H1 (cell line): Measurements from ENCODE around the gene MAN2C1. TPM values are rescaled to one million over a fixed set of nuclear protein-coding genes. Genes with fewer than 3 reads are reported as not detected.

Source experiments
- CTCF ChIA-PET: fragments of 300-600 bp; sonication (Branson Sonifier 250); formaldehyde crosslinking; loops from one replicate; lab custom pipeline; 2021; ENCODE audit not compliant: partially characterized antibody; lab: Charles Lee
- POLR2A ChIA-PET: fragments of 300-600 bp; sonication (Branson Sonifier 250); formaldehyde crosslinking; loops from one replicate; lab custom pipeline; 2021; ENCODE audit warnings: inconsistent platforms; ENCODE audit not compliant: partially characterized antibody; lab: Charles Lee
- DNase-seq, 2 experiments: peaks; one replicate each; pipeline versions ENCODE4 v3.0.0 to v3.0.0-alpha.2; 2010 to 2022; ENCODE audit warnings: low spot score in 2 of 2, low read depth in 1 of 2, mixed read lengths in 1 of 2
- FAIRE-seq: peaks from 2 replicates; lab custom pipeline; 2011; peaks lifted over from hg19 to GRCh38; lab: Jason Lieb, UNC
- H2AFZ ChIP-seq: 2 replicates; pipeline ENCODE4 v1.8.1; 2012; ENCODE audit warnings: low read length, inconsistent platforms
- H2AK5ac ChIP-seq: 2 replicates; pipeline ENCODE4 v1.6.1; 2013; ENCODE audit warnings: low read depth, low read length
- H2BK120ac ChIP-seq: replicated peaks from 2 replicates; pipeline ENCODE3; 2013; ENCODE audit warnings: low read depth, low read length, inconsistent platforms
- H2BK12ac ChIP-seq: 2 replicates; pipeline ENCODE4 v1.6.1; 2013; ENCODE audit warnings: low read depth, low read length
- H2BK15ac ChIP-seq: 2 replicates; pipeline ENCODE4 v1.6.1; 2013; ENCODE audit warnings: low read length
- H2BK20ac ChIP-seq: 2 replicates; pipeline ENCODE4 v1.6.1; 2013; ENCODE audit warnings: low read length
- H2BK5ac ChIP-seq: 2 replicates; pipeline ENCODE4 v1.6.1; 2013; ENCODE audit warnings: low read depth, low read length
- H3K14ac ChIP-seq: 2 replicates; pipeline ENCODE4 v1.6.1; 2013; ENCODE audit warnings: inconsistent platforms; ENCODE audit not compliant: insufficient read length
- H3K18ac ChIP-seq: 2 replicates; pipeline ENCODE4 v1.6.1; 2013; ENCODE audit warnings: low read length; ENCODE audit errors: extremely low read depth
- H3K23ac ChIP-seq: 2 replicates; pipeline ENCODE4 v1.6.1; 2013; ENCODE audit warnings: inconsistent platforms; ENCODE audit not compliant: insufficient read length
- H3K23me2 ChIP-seq: 2 replicates; pipeline ENCODE4 v1.6.1; 2013; ENCODE audit warnings: low read depth, low read length
- H3K27ac ChIP-seq: 2 replicates; pipeline ENCODE4 v1.6.1; 2011; ENCODE audit warnings: low read depth, low read length, inconsistent platforms
- H3K27me3 ChIP-seq, 4 experiments: replicated peaks in 1 of 4; 1 replicate in 1 of 4; 2 replicates in 3 of 4; pipeline versions ENCODE4 v1.6.1 to v1.8.1; 2011 to 2013; ENCODE audit warnings: low read length in 3 of 4, mild to moderate bottlenecking in 3 of 4, inconsistent platforms in 2 of 4, mixed read lengths in 2 of 4, moderate library complexity in 1 of 4; ENCODE audit not compliant: control insufficient read depth in 3 of 4, insufficient read depth in 3 of 4; ENCODE audit errors: extremely low read depth in 1 of 4
- H3K36me3 ChIP-seq, 4 experiments: 2 replicates each; pipeline versions ENCODE4 v1.6.1 to v1.8.1; 2011 to 2013; ENCODE audit warnings: mild to moderate bottlenecking in 4 of 4, low read length in 3 of 4, moderate library complexity in 2 of 4, control low read depth in 1 of 4, inconsistent platforms in 1 of 4; ENCODE audit not compliant: insufficient read depth in 4 of 4, control insufficient read depth in 2 of 4
- H3K4ac ChIP-seq: replicated peaks from 2 replicates; pipeline ENCODE3; 2013; ENCODE audit warnings: low read length, low read depth, mixed read lengths, inconsistent platforms; ENCODE audit not compliant: insufficient read length
- H3K4me1 ChIP-seq, 4 experiments: replicated peaks in 1 of 4; 1 replicate in 1 of 4; 2 replicates in 3 of 4; pipeline versions ENCODE4 v1.6.1 to v1.8.1; 2011 to 2013; ENCODE audit warnings: low read length in 3 of 4, inconsistent platforms in 2 of 4, mixed read lengths in 1 of 4; ENCODE audit not compliant: insufficient read depth in 4 of 4, control insufficient read depth in 3 of 4
- H3K4me2 ChIP-seq, 2 experiments: 2 replicates each; pipeline versions ENCODE4 v1.6.1 to v1.8.1; 2011 to 2013; ENCODE audit warnings: low read depth in 2 of 2, low read length in 2 of 2, control low read depth in 1 of 2, inconsistent platforms in 1 of 2, mild to moderate bottlenecking in 1 of 2; ENCODE audit not compliant: insufficient read depth in 1 of 2
- H3K4me3 ChIP-seq, 4 experiments: fragments of 200-600, 300-600 bp in 1 of 4; sonication (generic), shearing (Covaris generic), sonication (Bioruptor Twin) in 1 of 4; 2 replicates each; pipeline versions ENCODE4 v1.5.1 to v1.8.1; 2011 to 2016; ENCODE audit warnings: low read length in 4 of 4, low read depth in 3 of 4, control low read depth in 2 of 4, inconsistent platforms in 2 of 4, mild to moderate bottlenecking in 2 of 4, mixed read lengths in 1 of 4, moderate library complexity in 1 of 4; ENCODE audit not compliant: insufficient read depth in 2 of 4; ENCODE audit errors: extremely low read depth in 1 of 4
- H3K56ac ChIP-seq: replicated peaks from 2 replicates; pipeline ENCODE3; 2013; ENCODE audit warnings: low read depth, mild to moderate bottlenecking, mixed read lengths, low read length, inconsistent platforms; ENCODE audit not compliant: insufficient read length
- H3K79me1 ChIP-seq: 2 replicates; pipeline ENCODE4 v1.6.1; 2013; ENCODE audit warnings: low read depth, low read length, control low read depth
- H3K79me2 ChIP-seq, 2 experiments: 2 replicates each; pipeline versions ENCODE4 v1.6.1 to v1.8.1; 2012 to 2013; ENCODE audit warnings: low read length in 2 of 2, mild to moderate bottlenecking in 2 of 2, inconsistent platforms in 1 of 2; ENCODE audit not compliant: insufficient read depth in 2 of 2, control insufficient read depth in 1 of 2
- H3K9ac ChIP-seq, 4 experiments: replicated peaks in 1 of 4; 1 replicate in 1 of 4; 2 replicates in 3 of 4; pipeline versions ENCODE4 v1.6.1 to v1.8.1; 2011 to 2013; ENCODE audit warnings: low read depth in 3 of 4, low read length in 3 of 4, control low read depth in 2 of 4, mild to moderate bottlenecking in 2 of 4, moderate library complexity in 2 of 4, inconsistent platforms in 1 of 4; ENCODE audit errors: extremely low read depth in 1 of 4
- H3K9me3 ChIP-seq, 2 experiments: 2 replicates each; pipeline versions ENCODE4 v1.6.1 to v1.8.1; 2012 to 2013; ENCODE audit warnings: mild to moderate bottlenecking in 2 of 2, moderate library complexity in 2 of 2, control low read depth in 1 of 2, inconsistent platforms in 1 of 2, low read depth in 1 of 2, low read length in 1 of 2, mixed read lengths in 1 of 2; ENCODE audit not compliant: insufficient read depth in 2 of 2
- H4K20me1 ChIP-seq, 2 experiments: replicated peaks in 1 of 2; 2 replicates each; pipeline versions ENCODE3 to v1.8.1; 2011 to 2013; ENCODE audit warnings: inconsistent platforms in 2 of 2, low read length in 2 of 2, mild to moderate bottlenecking in 1 of 2; ENCODE audit not compliant: insufficient read depth in 2 of 2, control insufficient read depth in 1 of 2
- H4K5ac ChIP-seq: 2 replicates; pipeline ENCODE4 v1.6.1; 2013; ENCODE audit warnings: low read length, low read depth, mixed read lengths, inconsistent platforms; ENCODE audit not compliant: insufficient read length
- H4K8ac ChIP-seq: 2 replicates; pipeline ENCODE4 v1.8.0; 2013; ENCODE audit warnings: mild to moderate bottlenecking, moderate library complexity, low read length, inconsistent platforms; ENCODE audit not compliant: insufficient read depth; ENCODE audit errors: extremely low read depth
- H4K91ac ChIP-seq: replicated peaks from 2 replicates; pipeline ENCODE3; 2013; ENCODE audit warnings: low read length, mixed read lengths, inconsistent platforms; ENCODE audit not compliant: insufficient read length
- BCL11A ChIP-seq, 2 experiments: IDR thresholded peaks; one replicate each; pipeline ENCODE4 v1.6.1; 2011; ENCODE audit warnings: low read depth in 2 of 2, low read length in 2 of 2, mild to moderate bottlenecking in 2 of 2
- SIRT6 ChIP-seq: IDR thresholded peaks from one replicate; pipeline ENCODE4 v1.7.1; 2012; ENCODE audit warnings: low read length, inconsistent platforms
- SUZ12 ChIP-seq: fragments of 200-600 bp; sonication (generic); IDR thresholded peaks from 2 replicates; pipeline ENCODE4 v1.6.1; 2012; ENCODE audit warnings: mild to moderate bottlenecking, inconsistent platforms, low read length, moderate library complexity, mixed read lengths
- TBP ChIP-seq: IDR thresholded peaks from 2 replicates; pipeline ENCODE4 v1.6.1; 2011; ENCODE audit warnings: low read depth, low read length, improper control_type of control experiment
- TCF12 ChIP-seq: IDR thresholded peaks from 2 replicates; pipeline ENCODE4 v1.6.1; 2011; ENCODE audit warnings: low read depth, mild to moderate bottlenecking, low read length
- ZNF274 ChIP-seq: IDR thresholded peaks from 2 replicates; pipeline ENCODE4 v1.7.0; 2012; ENCODE audit warnings: low read length, borderline replicate concordance; ENCODE audit errors: extremely low read depth
- WGBS, 2 experiments: shearing (Covaris generic) in 1 of 2; methylation state at CpG; one replicate each; pipeline versions ENCODE4 v1.1.6 to v1.1.7; 2013 to 2015; ENCODE audit warnings: low lambda C conversion rate in 2 of 2, mixed read lengths in 2 of 2, inconsistent platforms in 1 of 2, low coverage in 1 of 2, missing lambda C conversion rate in 1 of 2; ENCODE audit not compliant: insufficient replicate concordance in 2 of 2, insufficient coverage in 1 of 2, insufficient read length in 1 of 2; ENCODE audit errors: extremely low coverage in 1 of 2, missing lambda C conversion rate in 1 of 2; 5-methylcytosine and 5-hydroxymethylcytosine counted together
- polyA plus RNA-seq, 7 experiments: library from polyadenylated mRNA; depleted of rRNA in 3 of 7; stranded (reverse) in 5 of 7; unstranded in 2 of 7; fragments of >200 nt in 5 of 7; fragments of 200-250 nt in 2 of 7; gene quantifications; 1 replicate in 5 of 7; 2 replicates in 1 of 7; 4 replicates in 1 of 7; pipeline versions ENCODE4 v1.2.1 to v1.2.3, GENCODE V29; 2011 to 2013; ENCODE audit warnings: missing spikeins in 2 of 7, mixed read lengths in 2 of 7
- total RNA-seq: library from RNA; stranded (reverse); fragmentation: NEBNext Ultra II Directional; extraction: Animal tissue kit (Norgen Biotek cat#: 25700); gene quantifications from 2 replicates; pipeline ENCODE4 v1.2.1, GENCODE V29; 2021

Gene MAN2C1
- total and polyA plus RNA-seq, 2 of the 8 experiments (the other 6 are each of a cell fraction or from before 2014, with no cell fraction given) = 56.3 to 88.9 TPM

GRCh38 chr15:75342221-75342620, 26.2 kb downstream of the MAN2C1 start:
- Histone ChIP-seq H3K9me3 (no peaks in the 10 kb centered on the region), H2AFZ (no peak overlapping the region), H3K23ac (no peak overlapping the region), H3K4me2 (no peak overlapping the region), H2BK20ac (no peak overlapping the region), H3K79me2 (no peaks in the 10 kb centered on the region), H2BK120ac (no peak overlapping the region), H2AK5ac (no peak overlapping the region), H3K23me2 (peaks cover 5% of the 10 kb centered on the region), H4K20me1 (no peaks in the 10 kb centered on the region), H3K56ac (no peak overlapping the region), H4K91ac (no peak overlapping the region), H3K27me3 (peaks cover 0 to 11% (median 5%) of the 10 kb centered on the region in 4 experiments; a peak in 3 of 7 replicates), H3K79me1 (no peaks in the 10 kb centered on the region), H3K4me1 (no peaks in the 10 kb centered on the region), H3K9ac (no peak overlapping the region), H2BK12ac (no peak overlapping the region), H4K8ac (no peak overlapping the region), H2BK15ac (no peak overlapping the region), H3K4me3 (no peak overlapping the region), H3K36me3 (peaks cover 3 to 24% (median 5%) of the 10 kb centered on the region in 4 experiments; a peak in 5 of 8 replicates), H4K5ac (no peak overlapping the region), H3K27ac (no peak overlapping the region), H2BK5ac (no peak overlapping the region), H3K18ac (no peak overlapping the region), H3K14ac (no peak overlapping the region), H3K4ac (no peak overlapping the region)
- FAIRE-seq (no peak), DNase-seq (no peak)
- ChIA-PET CTCF (no interaction called here), POLR2A (interaction anchor here (0.6 to 1.2 kb wide), 2 partner anchors 26 to 306 kb away, joined by 3 to 5 read pairs; partner anchors contain the start of genes MAN2C1 and SNX33)
- 84% methylated on average over 6 of the region's 6 CpGs; no CpG with 5 or more reads in 1 of the 2 experiments for WGBS, 2 experiments
- TF ChIP-seq BCL11A (IDR thresholded peaks at IDR 0.05; ENCODE audit: low read depth in 2 of 2, low read length in 2 of 2) = no peak
- TF ChIP-seq TBP = no peak
- TF ChIP-seq ZNF274 = no peak
- TF ChIP-seq SIRT6 = no peak
- TF ChIP-seq SUZ12 = no peak
- TF ChIP-seq TCF12 = no peak
